Dendritic cell treated with granulocyte-macrophage colony-stimulating factor and Interleukin-4, amounts not matched to agents 40 ng/mL and 50 ng/mL, for 4 days (primary cell): Measurements from ENCODE around the gene SLC25A12.
"Not testable (repeated sequence)": the region's sequence is repeated elsewhere in the genome, so short reads cannot be mapped to it uniquely, and the experiment has no call there.

Experiments
- H3K27ac Mint-ChIP-seq: one replicate; pipeline ENCODE4 v1.8.0; 2022; ENCODE audit warnings: mild to moderate bottlenecking, mixed read lengths
- H3K27me3 Mint-ChIP-seq: one replicate; pipeline ENCODE4 v1.8.0; 2022; ENCODE audit warnings: mild to moderate bottlenecking, mixed read lengths
- H3K36me3 Mint-ChIP-seq: one replicate; pipeline ENCODE4 v1.8.0; 2022; ENCODE audit warnings: low read depth, mixed read lengths
- H3K4me1 Mint-ChIP-seq: one replicate; pipeline ENCODE4 v1.8.0; 2022; ENCODE audit warnings: low read depth, mixed read lengths
- H3K4me3 Mint-ChIP-seq: one replicate; pipeline ENCODE4 v1.8.0; 2022; ENCODE audit warnings: mild to moderate bottlenecking, moderate library complexity, mixed read lengths
- H3K9me3 Mint-ChIP-seq: one replicate; pipeline ENCODE4 v1.8.0; 2022; ENCODE audit warnings: mixed read lengths
- intact Hi-C: fragments of 100-400 bp; cut with micrococcal nuclease; formaldehyde crosslinking; loops from one replicate; pipeline ENCODE4 v1.15.0; 2022

The SLC25A12 gene

DNA sequence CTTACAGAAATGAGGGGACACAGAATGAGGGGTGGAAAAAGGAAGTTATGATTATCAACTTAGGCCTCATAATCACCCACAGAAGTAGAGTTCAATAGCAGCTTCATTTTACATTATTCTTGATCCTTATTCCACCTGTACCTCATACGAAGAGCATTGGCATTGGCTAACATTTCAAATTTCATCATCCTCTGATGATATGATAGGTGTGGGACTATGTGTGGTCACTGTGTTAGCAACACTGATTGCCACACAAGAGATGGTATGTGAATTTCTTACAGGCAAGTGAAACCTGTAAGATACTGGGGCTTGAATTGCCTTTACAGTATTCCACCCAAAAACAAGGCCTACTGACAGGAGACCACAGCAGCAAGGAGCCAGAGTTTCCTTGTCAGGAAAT lies 14.2 kb upstream of the SLC25A12 start:
- Mint-ChIP-seq H3K4me1 (no peaks in the 10 kb centered on the region), H3K27ac (no peak overlapping the region), H3K9me3 (no peaks in the 10 kb centered on the region), H3K27me3 (peaks cover 1% of the 10 kb centered on the region), H3K4me3 (no peak overlapping the region), H3K36me3 (no peaks in the 10 kb centered on the region)
- intact Hi-C loops: no loop called here

DNA sequence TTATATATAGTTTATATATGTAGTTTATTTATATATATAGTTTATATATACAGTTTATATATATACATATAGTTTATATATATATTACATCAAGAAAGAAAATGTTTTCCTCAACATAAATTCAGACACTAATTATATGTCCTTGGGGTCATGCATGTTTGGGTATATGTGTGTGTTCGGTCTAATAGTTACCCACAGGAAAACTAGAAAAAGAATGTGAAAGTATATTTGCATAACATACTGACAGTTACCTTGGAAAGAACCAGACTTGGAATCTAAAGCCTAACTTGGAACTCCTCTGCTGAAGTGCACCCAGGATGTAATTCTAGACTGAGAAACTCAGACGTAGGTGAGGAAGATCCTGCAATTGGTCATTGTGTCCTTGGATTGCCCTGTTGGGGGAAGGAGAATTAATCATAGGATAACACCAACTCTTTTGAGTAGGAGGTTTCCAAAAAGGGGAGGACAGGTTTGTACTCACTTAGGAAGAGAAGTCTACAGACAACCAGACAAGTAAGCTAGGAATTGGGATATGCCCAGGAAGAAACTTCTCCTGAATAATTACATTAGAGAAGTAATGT lies 8.9 kb upstream of the SLC25A12 start:
- intact Hi-C loops: no loop called here
- H3K27ac Mint-ChIP-seq: no peak overlapping the region
- H3K4me3 Mint-ChIP-seq: no peak overlapping the region
- H3K36me3 Mint-ChIP-seq: no peaks in the 10 kb centered on the region
- H3K27me3 Mint-ChIP-seq: peaks cover 1% of the 10 kb centered on the region
- peaks cover 4% of the 10 kb centered on the region for H3K4me1 Mint-ChIP-seq
- H3K9me3 Mint-ChIP-seq: no peaks in the 10 kb centered on the region

DNA sequence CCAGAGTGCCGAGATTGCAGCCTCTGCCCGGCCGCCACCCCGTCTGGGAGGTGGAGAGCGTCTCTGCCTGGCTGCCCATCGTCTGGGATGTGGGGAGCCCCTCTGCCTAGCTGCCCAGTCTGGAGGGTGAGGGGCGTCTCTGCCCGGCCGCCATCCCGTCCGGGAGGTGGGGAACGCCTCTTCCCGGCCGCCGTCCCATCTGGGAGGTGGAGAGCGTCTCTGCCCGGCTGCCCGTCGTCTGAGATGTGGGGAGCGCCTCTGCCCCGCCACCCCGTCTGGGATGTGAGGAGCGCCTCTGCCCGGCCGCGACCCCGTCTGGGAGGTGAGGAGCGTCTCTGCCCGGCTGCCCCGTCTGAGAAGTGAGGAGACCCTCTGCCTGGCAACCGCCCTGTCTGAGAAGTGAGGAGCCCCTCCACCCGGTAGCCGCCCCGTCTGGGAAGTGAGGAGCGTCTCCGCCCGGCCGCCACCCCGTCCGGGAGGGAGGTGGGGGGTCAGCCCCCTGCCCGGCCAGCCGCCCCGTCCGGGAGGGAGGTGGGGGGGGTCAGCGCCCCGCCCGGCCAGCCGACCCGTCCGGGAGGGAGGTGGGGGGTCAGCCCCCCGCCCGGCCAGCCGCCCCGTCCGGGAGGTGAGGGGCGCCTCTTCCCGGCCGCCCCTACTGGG lies 5.7 kb upstream of the SLC25A12 start:
- H3K27me3 Mint-ChIP-seq, H3K36me3 Mint-ChIP-seq, H3K27ac Mint-ChIP-seq, H3K9me3 Mint-ChIP-seq, H3K4me3 Mint-ChIP-seq, intact Hi-C loops, H3K4me1 Mint-ChIP-seq: not testable (repeated sequence)

DNA sequence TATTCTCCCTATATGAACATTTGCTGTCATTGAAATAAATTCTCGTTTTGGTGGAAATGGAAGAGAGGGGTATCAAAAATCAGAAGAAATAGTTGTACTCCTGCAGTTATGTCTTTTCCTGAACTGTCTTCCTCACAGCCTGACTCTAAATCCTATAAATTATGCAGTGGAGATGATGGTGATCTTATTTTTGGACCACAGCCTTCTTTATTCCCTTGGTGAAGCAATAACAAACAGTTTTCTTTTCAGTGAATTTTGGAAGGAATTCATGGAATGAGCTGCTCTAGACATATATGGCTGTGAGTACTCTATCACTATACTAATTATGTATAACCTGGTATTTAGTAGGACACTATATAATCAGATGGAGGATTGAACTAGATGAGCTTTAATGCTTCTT lies 1.7 kb upstream of the SLC25A12 start:
- Mint-ChIP-seq H3K4me3 (no peak overlapping the region), H3K27ac (no peak overlapping the region), H3K4me1 (peaks cover 18% of the 10 kb centered on the region), H3K27me3 (no peaks in the 10 kb centered on the region), H3K36me3 (peaks cover 19% of the 10 kb centered on the region), H3K9me3 (no peaks in the 10 kb centered on the region)
- intact Hi-C loops: no loop called here

DNA sequence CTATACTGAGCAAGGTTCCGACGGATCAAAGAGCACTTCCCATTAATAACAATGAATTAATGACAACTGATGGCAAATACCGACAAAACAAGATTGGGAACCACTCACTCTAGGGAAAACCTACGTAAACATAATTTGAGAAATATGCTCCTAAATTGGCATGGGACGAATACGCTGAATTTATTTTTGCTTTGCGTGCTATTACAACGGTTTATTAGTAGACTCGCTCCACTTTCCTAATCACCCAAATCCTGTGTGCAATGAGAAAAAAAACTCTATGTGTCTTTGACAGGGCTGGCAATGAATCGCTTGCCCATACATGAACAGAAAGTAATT lies 536 bp upstream of the SLC25A12 start:
- Mint-ChIP-seq H3K9me3 (no peaks in the 10 kb centered on the region), H3K4me3 (peak overlapping the region; percentile 89), H3K27me3 (no peaks in the 10 kb centered on the region), H3K27ac (peak overlapping the region; percentile 91), H3K4me1 (peaks cover 18% of the 10 kb centered on the region), H3K36me3 (peaks cover 28% of the 10 kb centered on the region)
- intact Hi-C loops: loop anchor here (1.0 to 5.0 kb wide), 2 partner anchors 28 to 208 kb away; partner anchors contain the start of genes DLX2 and HAT1

DNA sequence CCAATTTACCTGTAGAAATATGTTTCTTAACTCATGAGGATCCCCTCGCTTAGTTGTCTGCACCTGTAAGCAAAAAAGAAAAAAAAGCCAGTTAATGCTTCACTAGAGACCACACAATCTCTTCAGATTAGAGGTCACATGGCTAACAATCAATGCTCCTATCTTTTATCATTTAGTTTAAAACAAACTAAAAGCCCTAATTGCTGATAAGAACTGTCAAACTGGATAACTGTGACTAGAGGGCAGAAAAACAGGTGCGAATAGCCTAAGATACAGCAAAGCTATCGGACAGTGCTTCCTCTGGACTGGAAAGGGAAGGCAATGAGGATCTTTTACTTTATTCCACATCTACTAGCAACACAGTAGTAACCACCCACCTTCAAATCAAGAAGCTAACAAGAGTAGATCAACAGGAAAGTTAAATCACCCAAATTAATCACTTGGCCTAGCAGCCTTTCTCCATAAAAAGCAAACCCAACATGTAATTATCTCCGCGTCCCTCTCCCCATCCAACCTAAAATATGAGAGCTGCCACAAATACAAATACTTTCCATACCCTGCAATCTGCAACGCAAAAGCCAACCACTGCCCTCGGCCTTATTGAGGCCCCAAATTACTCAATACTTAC lies 734 bp downstream of the SLC25A12 start:
- no peaks in the 10 kb centered on the region for H3K27me3 Mint-ChIP-seq
- H3K27ac Mint-ChIP-seq: peak overlapping the region; percentile 91
- H3K36me3 Mint-ChIP-seq: peaks cover 28% of the 10 kb centered on the region
- H3K4me1 Mint-ChIP-seq: peaks cover 17% of the 10 kb centered on the region
- H3K9me3 Mint-ChIP-seq: no peaks in the 10 kb centered on the region
- intact Hi-C loops: loop anchor here (5.0 kb wide), 1 partner anchor 209 kb away; the partner anchor contains the start of gene DLX2
- H3K4me3 Mint-ChIP-seq: peak overlapping the region; percentile 89

DNA sequence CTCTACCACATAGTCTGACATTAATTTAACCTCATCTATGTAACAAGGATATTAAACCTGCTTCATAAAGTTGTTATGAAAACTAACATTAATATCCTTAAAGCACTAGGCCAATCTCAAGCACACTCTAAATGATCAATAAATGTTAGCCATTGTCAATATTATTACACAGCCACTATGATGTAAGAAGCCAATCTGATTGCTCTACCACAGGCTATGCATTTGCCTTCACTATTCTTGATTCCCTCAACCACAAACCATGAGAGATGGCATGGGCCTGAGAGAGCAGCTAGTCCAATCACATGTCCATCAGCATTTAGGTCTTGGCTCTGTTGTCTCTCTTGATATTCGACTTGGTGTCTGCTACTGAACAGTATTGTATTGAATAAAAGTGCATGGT lies 4.2 kb downstream of the SLC25A12 start:
- Mint-ChIP-seq H3K4me3 (no peak overlapping the region), H3K27me3 (no peaks in the 10 kb centered on the region), H3K27ac (no peak overlapping the region), H3K9me3 (no peaks in the 10 kb centered on the region), H3K36me3 (peaks cover 37% of the 10 kb centered on the region), H3K4me1 (peaks cover 9% of the 10 kb centered on the region)
- intact Hi-C loops: loop anchor here (5.0 kb wide), 1 partner anchor 212 kb away; the partner anchor contains the start of gene DLX2

DNA sequence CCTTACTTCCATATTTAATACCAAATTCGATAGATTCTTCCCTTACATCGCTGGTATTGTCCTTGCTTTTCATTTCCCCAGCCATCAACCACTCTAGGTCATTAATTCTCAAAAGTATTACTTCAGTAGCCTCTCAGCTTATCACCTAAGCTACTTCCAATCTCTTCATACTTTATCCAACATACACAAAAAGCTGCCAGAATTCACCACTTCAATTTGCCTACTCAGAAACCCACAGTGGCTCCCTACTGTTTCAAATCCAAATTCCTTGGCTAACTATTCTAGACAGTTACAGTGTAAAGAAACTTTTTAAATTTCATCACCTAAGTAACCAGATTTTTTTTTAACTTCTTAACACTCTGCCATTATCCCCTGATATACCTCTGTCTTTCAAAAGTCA lies 4.7 kb downstream of the SLC25A12 start:
- H3K27me3 Mint-ChIP-seq: no peaks in the 10 kb centered on the region
- H3K27ac Mint-ChIP-seq: no peak overlapping the region
- H3K36me3 Mint-ChIP-seq: peaks cover 37% of the 10 kb centered on the region
- intact Hi-C loops: no loop called here
- H3K4me1 Mint-ChIP-seq: peaks cover 9% of the 10 kb centered on the region
- H3K4me3 Mint-ChIP-seq: no peak overlapping the region
- H3K9me3 Mint-ChIP-seq: no peaks in the 10 kb centered on the region

DNA sequence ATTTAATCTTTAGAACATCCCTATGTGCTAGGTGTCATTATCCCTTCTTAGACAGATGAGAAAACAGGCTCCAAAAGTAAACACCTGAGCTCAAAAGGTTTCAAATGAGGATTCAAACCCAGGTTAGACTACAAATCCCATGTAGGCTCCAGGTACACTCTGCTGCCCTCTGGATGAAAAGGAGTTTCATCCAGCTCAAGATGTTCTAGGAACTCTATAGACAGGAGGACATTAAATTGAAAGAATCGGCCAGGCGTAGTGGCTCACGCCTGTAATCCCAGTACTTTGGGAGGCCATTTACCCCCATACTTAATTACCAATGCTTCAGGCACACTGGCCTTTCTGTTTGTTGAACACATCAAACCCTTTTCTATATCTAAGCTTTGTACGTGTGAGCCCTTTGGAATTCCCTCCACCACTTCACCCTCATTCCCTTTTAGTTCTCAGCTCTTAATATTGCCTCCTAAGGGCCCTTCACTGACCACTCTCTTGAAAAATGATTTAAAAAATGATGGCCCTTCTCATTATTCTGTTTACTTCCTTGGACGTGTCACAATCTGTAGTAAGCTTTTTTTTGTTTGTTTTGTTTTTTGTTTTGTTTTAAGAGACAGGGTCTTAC lies 10.7 kb downstream of the SLC25A12 start:
- Mint-ChIP-seq H3K4me3 (no peak overlapping the region), H3K9me3 (no peaks in the 10 kb centered on the region), H3K27ac (no peak overlapping the region), H3K27me3 (no peaks in the 10 kb centered on the region), H3K4me1 (no peaks in the 10 kb centered on the region), H3K36me3 (peaks cover 9% of the 10 kb centered on the region)
- intact Hi-C loops: no loop called here

DNA sequence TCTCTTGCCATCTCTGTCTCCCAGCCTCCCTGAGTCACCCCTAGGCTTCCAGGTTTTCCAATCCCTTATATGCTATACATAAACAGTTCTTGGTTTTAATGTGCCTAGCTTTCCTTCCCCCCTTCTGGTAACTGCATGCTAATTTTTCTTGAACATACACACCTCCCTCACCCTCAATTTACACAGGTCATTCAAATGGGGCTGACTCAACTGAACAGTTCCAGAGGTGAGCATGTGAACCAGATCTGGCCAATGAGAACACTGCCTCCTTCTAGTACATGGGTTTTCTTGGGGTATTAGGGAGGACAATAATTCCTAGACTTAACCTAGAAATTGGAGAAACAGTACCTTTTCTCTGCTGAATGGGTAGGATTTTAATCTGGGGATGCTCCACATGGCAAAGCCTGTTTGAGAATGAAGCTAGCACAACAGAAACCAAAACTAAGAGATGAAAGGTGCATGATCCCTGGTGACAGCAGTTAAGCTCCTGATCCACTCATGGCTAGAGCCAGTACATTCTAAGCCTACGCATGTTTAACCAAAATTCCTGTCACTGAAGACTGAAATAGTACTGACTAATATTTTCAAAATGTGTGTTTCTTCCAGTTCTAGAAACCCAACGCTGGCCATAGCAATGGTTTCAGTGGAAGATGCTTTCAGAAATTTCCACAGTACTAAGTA lies 11.8 kb downstream of the SLC25A12 start:
- H3K27ac Mint-ChIP-seq: no peak overlapping the region
- intact Hi-C loops: no loop called here

DNA sequence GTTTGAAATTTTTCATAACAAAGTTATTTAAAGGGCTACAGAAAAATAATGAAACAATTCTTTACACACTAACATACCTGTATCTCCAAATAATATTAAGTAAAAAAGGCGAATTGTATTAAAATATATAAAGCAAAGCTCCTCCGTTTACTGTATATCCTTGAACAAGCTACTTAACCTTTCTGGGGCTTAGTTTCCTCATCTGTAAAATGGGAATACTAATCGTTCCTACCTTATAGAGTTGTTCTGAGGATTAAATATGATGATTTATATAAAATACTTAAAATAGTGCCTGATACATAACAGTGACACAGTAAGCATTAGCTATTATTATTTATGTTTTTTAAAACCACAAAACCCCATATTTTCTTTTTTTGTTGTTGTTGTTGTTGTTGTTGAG lies 13.3 kb downstream of the SLC25A12 start:
- Mint-ChIP-seq H3K36me3 (no peaks in the 10 kb centered on the region), H3K4me3 (no peak overlapping the region), H3K27me3 (no peaks in the 10 kb centered on the region), H3K27ac (no peak overlapping the region), H3K9me3 (no peaks in the 10 kb centered on the region), H3K4me1 (no peaks in the 10 kb centered on the region)
- intact Hi-C loops: no loop called here

More for the DNA sequence above, 11.8 kb downstream of the SLC25A12 start:
- Mint-ChIP-seq H3K36me3 (no peaks in the 10 kb centered on the region), H3K9me3 (no peaks in the 10 kb centered on the region), H3K4me3 (no peak overlapping the region), H3K27me3 (no peaks in the 10 kb centered on the region), H3K4me1 (no peaks in the 10 kb centered on the region)

DNA sequence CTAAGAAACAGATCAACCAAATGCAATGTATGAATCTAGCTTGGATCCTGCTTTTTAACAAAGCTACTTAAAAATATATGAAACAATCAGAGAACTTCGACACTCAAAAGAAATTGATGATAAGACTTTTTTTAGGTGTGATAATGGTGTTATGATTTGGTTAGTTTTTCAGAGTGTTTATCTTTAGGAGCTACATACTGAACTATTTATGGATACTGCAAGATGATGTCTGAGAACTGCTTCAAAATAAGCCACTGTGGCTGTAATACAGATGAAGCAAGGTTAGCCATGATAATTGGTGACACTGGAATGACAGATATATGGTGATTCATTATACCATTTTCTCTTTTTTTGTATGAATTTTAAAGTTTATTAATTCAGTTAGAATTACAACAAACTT lies 14.2 kb downstream of the SLC25A12 start:
- intact Hi-C loops: no loop called here
- no peaks in the 10 kb centered on the region for H3K4me1 Mint-ChIP-seq
- H3K27ac Mint-ChIP-seq: no peak overlapping the region
- H3K9me3 Mint-ChIP-seq: peaks cover 7% of the 10 kb centered on the region
- H3K36me3 Mint-ChIP-seq: peaks cover 8% of the 10 kb centered on the region
- H3K4me3 Mint-ChIP-seq: no peak overlapping the region
- no peaks in the 10 kb centered on the region for H3K27me3 Mint-ChIP-seq

DNA sequence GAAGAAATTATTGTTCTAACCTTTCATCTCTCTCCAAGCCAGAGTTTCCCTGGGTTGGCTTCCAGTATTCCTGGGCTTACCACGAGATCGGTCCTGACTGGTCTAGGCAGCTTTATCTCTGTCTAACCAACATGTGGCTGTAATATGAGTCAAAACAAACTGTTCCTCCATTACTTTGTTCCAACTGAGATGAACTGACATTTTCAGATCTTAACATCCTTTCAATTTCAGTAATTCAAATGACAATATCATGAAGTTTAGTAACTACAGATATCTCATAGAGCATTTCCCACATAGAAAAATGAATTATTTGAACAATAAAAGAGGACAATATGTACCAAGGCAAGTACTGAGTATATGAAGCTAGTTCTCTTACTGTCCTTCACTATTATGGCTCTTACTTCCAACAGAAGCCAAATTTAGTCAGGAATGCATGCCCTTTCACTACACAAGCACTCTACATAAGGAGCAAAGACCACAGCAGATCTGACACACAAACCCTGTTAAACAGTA lies 15.5 kb downstream of the SLC25A12 start:
- no peaks in the 10 kb centered on the region for H3K27me3 Mint-ChIP-seq
- intact Hi-C loops: no loop called here
- no peak overlapping the region for H3K4me3 Mint-ChIP-seq
- peaks cover 14% of the 10 kb centered on the region for H3K36me3 Mint-ChIP-seq
- H3K4me1 Mint-ChIP-seq: no peaks in the 10 kb centered on the region
- H3K27ac Mint-ChIP-seq: no peak overlapping the region
- H3K9me3 Mint-ChIP-seq: peaks cover 8% of the 10 kb centered on the region

DNA sequence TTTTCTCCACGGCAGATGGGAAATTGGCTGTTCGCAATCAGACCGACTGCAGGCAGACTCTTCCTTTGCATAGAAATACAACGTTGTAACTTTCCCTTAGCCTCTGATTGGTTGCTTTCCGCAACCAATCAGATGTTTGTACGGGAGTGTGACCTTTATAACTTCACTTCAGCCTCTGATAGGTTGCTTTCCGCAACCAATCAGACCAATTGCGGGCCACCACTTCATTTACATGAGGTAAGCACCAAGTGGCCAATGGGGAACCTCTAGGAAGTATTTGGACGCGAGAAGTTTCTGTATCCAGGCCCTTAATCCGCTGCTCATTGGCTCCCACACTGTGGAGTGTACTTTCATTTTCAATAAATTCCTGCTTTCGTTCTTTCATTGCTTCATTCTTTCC lies 19.1 kb downstream of the SLC25A12 start:
- Mint-ChIP-seq H3K9me3 (peaks cover 8% of the 10 kb centered on the region), H3K27me3 (no peaks in the 10 kb centered on the region), H3K36me3 (peaks cover 32% of the 10 kb centered on the region), H3K4me1 (peaks cover 9% of the 10 kb centered on the region), H3K27ac (no peak overlapping the region), H3K4me3 (no peak overlapping the region)
- intact Hi-C loops: no loop called here
